HEK293 (cell line): Measurements from ENCODE around the gene CACNA1H.

ENCODE experiments used
- CTCF ChIP-seq: fragments of 450-650 bp; formaldehyde crosslinking; IDR thresholded peaks from 2 replicates; pipeline ENCODE4 v1.5.1; 2016; ENCODE audit warnings: missing biosample characterization, missing genetic modification characterization
- GLI4 ChIP-seq: fragments of 450-650 bp; formaldehyde crosslinking; IDR thresholded peaks from 2 replicates; pipeline ENCODE4 v1.5.1; 2016; ENCODE audit warnings: missing biosample characterization, missing genetic modification characterization
- MZF1 ChIP-seq: fragments of 450-650 bp; formaldehyde crosslinking; IDR thresholded peaks from 2 replicates; pipeline ENCODE4 v1.5.1; 2017; ENCODE audit warnings: missing biosample characterization, missing genetic modification characterization, borderline replicate concordance
- OVOL3 ChIP-seq: fragments of 450-650 bp; formaldehyde crosslinking; IDR thresholded peaks from 2 replicates; pipeline ENCODE4 v1.5.1; 2016; ENCODE audit warnings: missing biosample characterization, missing genetic modification characterization
- PRDM10 ChIP-seq: fragments of 450-650 bp; formaldehyde crosslinking; IDR thresholded peaks from 2 replicates; pipeline ENCODE4 v1.5.1; 2016; ENCODE audit warnings: missing biosample characterization, missing genetic modification characterization
- ZNF114 ChIP-seq: fragments of 450-650 bp; formaldehyde crosslinking; IDR thresholded peaks from 2 replicates; pipeline ENCODE4 v1.5.0; 2017; ENCODE audit warnings: missing biosample characterization, missing genetic modification characterization
- ZNF202 ChIP-seq: fragments of 450-650 bp; formaldehyde crosslinking; IDR thresholded peaks from 2 replicates; pipeline ENCODE4 v1.5.1; 2016; ENCODE audit warnings: missing biosample characterization, missing genetic modification characterization, borderline replicate concordance
- ZNF449 ChIP-seq: fragments of 450-650 bp; formaldehyde crosslinking; IDR thresholded peaks from 2 replicates; pipeline ENCODE4 v1.5.1; 2017; ENCODE audit warnings: missing biosample characterization, mild to moderate bottlenecking, missing genetic modification characterization, moderate library complexity
- ZNF544 ChIP-seq: fragments of 450-650 bp; formaldehyde crosslinking; IDR thresholded peaks from 2 replicates; pipeline ENCODE4 v1.5.0; 2017; ENCODE audit warnings: missing biosample characterization, missing genetic modification characterization
- ZNF830 ChIP-seq: fragments of 450-650 bp; IDR thresholded peaks from 2 replicates; pipeline ENCODE4 v1.5.0; 2018; ENCODE audit warnings: missing biosample characterization, missing genetic modification characterization, low read depth, mild to moderate bottlenecking, moderate library complexity

- TF ChIP-seq OVOL3 (no peak), ZNF830 (tag by site-specific recombination) (no peak), MZF1 (tag by site-specific recombination) (no peak), ZNF202 (no peak), ZNF449 (tag by site-specific recombination) (no peak), CTCF (tag by site-specific recombination) (no peak), ZNF114 (tag by site-specific recombination) (no peak), GLI4 (tag by site-specific recombination) (no peak), ZNF544 (tag by site-specific recombination) (no peak), PRDM10 (tag by site-specific recombination) (no peak)
Observed at GRCh38 chr16:1158456-1159324, 5.8 kb downstream of the CACNA1H start.
